Gastrocnemius medialis (tissue), 4 donors: ENCODE measurements around the gene QSOX2. TPM values are rescaled to one million over a fixed set of nuclear protein-coding genes. Genes with fewer than 3 reads are reported as not detected.

Experiments used
- ATAC-seq, 2 donors: fragments of 150-250 bp; one replicate each; pipeline ENCODE4 v1.9.1; 2016
- DNase-seq, 2 donors: peaks; one replicate each; pipeline ENCODE4 v3.0.0-alpha.2; 2019
- H3K27ac ChIP-seq, 4 donors: fragments of 200-600 bp; sonication (generic); 1 replicate in 1 of 4; 2 replicates in 3 of 4; pipeline ENCODE4 v1.5.1; 2016 to 2018; ENCODE audit warnings: mild to moderate bottlenecking in 2 of 4, moderate library complexity in 1 of 4
- H3K27me3 ChIP-seq, 3 donors: fragments of 200-600 bp; sonication (generic) in 2 of 3; 1 replicate in 1 of 3; 2 replicates in 2 of 3; pipeline versions ENCODE4 v1.5.1 to v1.6.0; 2016 to 2019; ENCODE audit warnings: mild to moderate bottlenecking in 1 of 3, moderate library complexity in 1 of 3
- H3K36me3 ChIP-seq, 2 donors: fragments of 200-600 bp; sonication (generic) in 1 of 2; one replicate each; pipeline ENCODE4 v1.5.1; 2017 to 2018
- H3K4me1 ChIP-seq, 2 donors: fragments of 200-600 bp; sonication (generic) in 1 of 2; one replicate each; pipeline ENCODE4 v1.5.1; 2016 to 2017; ENCODE audit warnings: mild to moderate bottlenecking in 2 of 2
- H3K4me3 ChIP-seq, 4 donors: fragments of 200-600 bp; sonication (generic) in 3 of 4; 1 replicate in 1 of 4; 2 replicates in 3 of 4; pipeline ENCODE4 v1.5.1; 2016 to 2019; ENCODE audit warnings: mild to moderate bottlenecking in 2 of 4
- H3K9me3 ChIP-seq, 3 donors: fragments of 200-600 bp; sonication (generic) in 2 of 3; 1 replicate in 1 of 3; 2 replicates in 2 of 3; pipeline ENCODE4 v1.5.1; 2016 to 2019
- POLR2A ChIP-seq, 2 donors: fragments of 450-650 bp; IDR thresholded peaks; one replicate each; pipeline ENCODE4 v1.6.1; 2017; ENCODE audit warnings: antibody characterized with exemption in 2 of 2, mild to moderate bottlenecking in 2 of 2, moderate library complexity in 2 of 2
- in situ Hi-C, 4 donors: fragments of 200-750 bp; cut with MboI; loops; one replicate each; pipeline versions ENCODE4 v1.15.0 to v1.8.0; 2017; ENCODE audit warnings: low sequenced_read_pairs in 4 of 4
- intact Hi-C: fragments of 100-400 bp; cut with DNase I; formaldehyde crosslinking; loops from one replicate; pipeline ENCODE4 v1.15.1; 2023; ENCODE audit warnings: low total_unique reads
- total RNA-seq, 4 donors: library from RNA; depleted of rRNA; stranded (reverse); fragments of >200 nt; gene quantifications; one replicate each; pipeline versions ENCODE4 v1.1.0 to v1.2.3, GENCODE V29; 2016
- TF ChIP-seq, protein P1 (sequence below), 5 experiments: fragments of 450-650 bp in 3 of 5; fragments of 200-600 bp in 2 of 5; sonication (generic) in 2 of 5; IDR thresholded peaks in 4 of 5; conservative IDR thresholded peaks in 1 of 5; 1 replicate in 4 of 5; 2 replicates in 1 of 5; pipeline ENCODE4 v1.5.1; 2016 to 2019; ENCODE audit warnings: antibody characterized with exemption in 5 of 5, mild to moderate bottlenecking in 3 of 5, moderate library complexity in 3 of 5

The QSOX2 gene
- total RNA-seq, 4 donors from 2014 or later, result 3.3 to 5.8 (median 5.2) TPM

DNA sequence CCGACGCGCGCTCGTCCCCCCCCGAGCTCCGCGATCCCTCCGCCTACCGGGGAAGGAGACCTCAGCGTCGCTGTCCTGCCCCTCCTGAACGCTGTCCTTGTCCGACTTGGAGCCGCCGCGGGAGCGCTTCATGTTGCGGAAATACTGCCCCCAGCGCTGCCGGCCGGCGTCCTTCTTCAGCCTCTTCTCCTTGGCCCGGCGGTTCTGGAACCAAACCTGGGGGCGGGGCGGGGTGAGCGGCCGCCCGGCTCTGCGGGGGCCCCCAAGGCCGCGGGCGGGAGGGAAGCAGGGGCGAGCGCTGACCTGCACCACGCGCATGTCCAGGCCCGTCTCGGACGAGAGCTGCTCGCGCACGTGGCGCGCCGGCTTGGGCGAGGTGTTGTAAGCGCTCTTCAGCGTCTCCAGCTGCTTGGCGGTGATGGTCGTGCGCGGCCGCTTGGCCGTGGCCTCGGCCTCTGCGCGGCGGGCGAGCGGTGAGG lies 47.0 kb downstream of the QSOX2 start:
- no peaks in the 10 kb centered on the region for H3K36me3 ChIP-seq
- TF ChIP-seq, protein P1, sequence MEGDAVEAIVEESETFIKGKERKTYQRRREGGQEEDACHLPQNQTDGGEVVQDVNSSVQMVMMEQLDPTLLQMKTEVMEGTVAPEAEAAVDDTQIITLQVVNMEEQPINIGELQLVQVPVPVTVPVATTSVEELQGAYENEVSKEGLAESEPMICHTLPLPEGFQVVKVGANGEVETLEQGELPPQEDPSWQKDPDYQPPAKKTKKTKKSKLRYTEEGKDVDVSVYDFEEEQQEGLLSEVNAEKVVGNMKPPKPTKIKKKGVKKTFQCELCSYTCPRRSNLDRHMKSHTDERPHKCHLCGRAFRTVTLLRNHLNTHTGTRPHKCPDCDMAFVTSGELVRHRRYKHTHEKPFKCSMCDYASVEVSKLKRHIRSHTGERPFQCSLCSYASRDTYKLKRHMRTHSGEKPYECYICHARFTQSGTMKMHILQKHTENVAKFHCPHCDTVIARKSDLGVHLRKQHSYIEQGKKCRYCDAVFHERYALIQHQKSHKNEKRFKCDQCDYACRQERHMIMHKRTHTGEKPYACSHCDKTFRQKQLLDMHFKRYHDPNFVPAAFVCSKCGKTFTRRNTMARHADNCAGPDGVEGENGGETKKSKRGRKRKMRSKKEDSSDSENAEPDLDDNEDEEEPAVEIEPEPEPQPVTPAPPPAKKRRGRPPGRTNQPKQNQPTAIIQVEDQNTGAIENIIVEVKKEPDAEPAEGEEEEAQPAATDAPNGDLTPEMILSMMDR (IDR thresholded peaks at IDR 0.05 in 4 of 5, conservative IDR thresholded peaks at IDR 0.05 in 1 of 5), result no peak
- no peak for TF ChIP-seq POLR2A (IDR thresholded peaks at IDR 0.05)
- H3K4me3 ChIP-seq, result no peak overlapping the region
- intact Hi-C loops (no loop called here), in situ Hi-C loops (no loop called here)
- H3K27me3 ChIP-seq, result peaks cover 76 to 95% (median 94%) of the 10 kb centered on the region in 3 donors
- no peaks in the 10 kb centered on the region for H3K9me3 ChIP-seq
- no peak overlapping the region for H3K27ac ChIP-seq
- no peak for DNase-seq
- ATAC-seq, result no peak
- H3K4me1 ChIP-seq, result no peaks in the 10 kb centered on the region

DNA sequence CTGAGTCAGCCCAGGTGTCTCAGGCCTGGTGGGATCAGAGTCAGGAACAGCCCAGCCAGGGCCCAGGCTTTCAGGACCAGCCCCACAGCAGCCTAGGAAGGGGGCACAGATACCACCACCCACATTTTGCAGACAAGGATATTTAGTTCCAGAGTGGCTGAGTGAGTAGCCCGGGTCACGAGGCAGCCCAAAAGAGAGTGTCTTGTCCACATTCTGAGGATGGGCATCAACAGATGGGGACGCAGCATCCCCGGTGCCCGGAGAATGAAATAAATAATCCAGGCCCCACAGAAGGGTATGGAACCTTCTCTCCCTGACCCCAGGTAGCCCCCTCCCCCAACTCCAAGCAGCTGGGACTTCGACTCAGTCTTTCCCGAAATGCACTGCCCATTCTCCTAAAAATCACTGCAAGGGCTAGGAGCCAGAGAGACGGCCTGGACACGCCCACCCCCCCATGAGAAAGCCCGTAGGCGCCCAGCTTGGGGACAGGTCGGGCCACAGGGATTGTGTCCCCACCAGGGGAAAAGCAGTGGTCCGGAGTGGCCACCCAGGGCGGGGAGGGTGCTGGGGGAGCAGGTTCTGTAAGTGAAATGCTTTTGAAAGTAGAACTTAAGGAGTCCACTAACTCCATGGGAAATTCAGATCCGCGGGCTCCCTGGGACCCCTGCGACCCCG lies 47.5 kb downstream of the QSOX2 start:
- DNase-seq (no peak), ATAC-seq (no peak)
- Histone ChIP-seq H3K9me3 (no peaks in the 10 kb centered on the region), H3K4me1 (no peaks in the 10 kb centered on the region), H3K27ac (no peak overlapping the region), H3K4me3 (no peak overlapping the region), H3K27me3 (peaks cover 75 to 94% (median 92%) of the 10 kb centered on the region in 3 donors), H3K36me3 (no peaks in the 10 kb centered on the region)
- intact Hi-C loops (no loop called here), in situ Hi-C loops (no loop called here)
- TF ChIP-seq, protein P1 (IDR thresholded peaks at IDR 0.05 in 4 of 5, conservative IDR thresholded peaks at IDR 0.05 in 1 of 5), result no peak
- TF ChIP-seq POLR2A (IDR thresholded peaks at IDR 0.05), result no peak

DNA sequence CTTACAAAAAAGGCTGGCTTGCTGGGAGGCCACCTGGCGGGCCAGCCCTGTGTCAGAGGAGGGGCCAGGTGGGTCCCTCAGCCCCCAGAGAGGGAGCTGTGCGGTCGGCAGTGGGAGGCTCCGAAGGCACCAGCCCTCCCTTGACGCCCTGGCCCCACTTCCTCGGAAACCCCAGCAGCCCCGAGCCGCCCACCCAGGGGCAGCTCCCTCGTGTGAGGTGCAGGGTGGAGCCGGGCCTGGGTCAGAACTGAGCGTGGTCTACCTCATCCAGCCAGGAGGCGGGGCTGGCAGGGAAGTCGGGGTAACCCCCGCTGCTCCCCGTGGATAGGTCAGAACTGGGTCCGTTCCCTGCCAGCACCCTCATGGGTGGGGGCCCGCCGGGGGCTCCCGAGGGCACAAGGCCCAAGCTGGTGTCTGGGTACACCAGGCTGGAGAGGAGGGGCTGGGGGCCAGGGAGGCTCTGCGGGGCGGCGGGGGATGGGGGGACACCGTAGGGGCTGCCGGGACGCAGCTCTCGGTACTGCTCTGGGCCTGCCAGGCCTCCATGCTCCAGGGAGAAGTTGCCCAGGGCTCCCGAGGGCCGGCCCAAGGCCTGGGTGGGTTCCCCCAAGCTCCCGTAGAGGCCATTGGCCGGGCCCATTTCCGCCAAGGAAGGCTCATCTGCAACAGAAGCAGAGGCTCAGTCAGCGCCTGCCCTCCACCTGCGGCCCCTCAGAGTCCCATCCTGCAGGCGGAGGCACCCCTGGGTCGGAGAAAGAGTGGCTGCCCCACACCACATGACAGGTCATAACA lies 48.3 kb downstream of the QSOX2 start:
- no peak overlapping the region for H3K4me3 ChIP-seq
- H3K27ac ChIP-seq, result no peak overlapping the region
- no peak for DNase-seq
- intact Hi-C loops, result no loop called here
- no peak for ATAC-seq
- H3K27me3 ChIP-seq, result peaks cover 79 to 96% (median 93%) of the 10 kb centered on the region in 3 donors
- H3K36me3 ChIP-seq, result no peaks in the 10 kb centered on the region
- H3K4me1 ChIP-seq, result no peaks in the 10 kb centered on the region
- in situ Hi-C loops, result no loop called here
- TF ChIP-seq POLR2A (IDR thresholded peaks at IDR 0.05), result no peak
- TF ChIP-seq, protein P1 (IDR thresholded peaks at IDR 0.05 in 4 of 5, conservative IDR thresholded peaks at IDR 0.05 in 1 of 5), result no peak
- H3K9me3 ChIP-seq, result no peaks in the 10 kb centered on the region

DNA sequence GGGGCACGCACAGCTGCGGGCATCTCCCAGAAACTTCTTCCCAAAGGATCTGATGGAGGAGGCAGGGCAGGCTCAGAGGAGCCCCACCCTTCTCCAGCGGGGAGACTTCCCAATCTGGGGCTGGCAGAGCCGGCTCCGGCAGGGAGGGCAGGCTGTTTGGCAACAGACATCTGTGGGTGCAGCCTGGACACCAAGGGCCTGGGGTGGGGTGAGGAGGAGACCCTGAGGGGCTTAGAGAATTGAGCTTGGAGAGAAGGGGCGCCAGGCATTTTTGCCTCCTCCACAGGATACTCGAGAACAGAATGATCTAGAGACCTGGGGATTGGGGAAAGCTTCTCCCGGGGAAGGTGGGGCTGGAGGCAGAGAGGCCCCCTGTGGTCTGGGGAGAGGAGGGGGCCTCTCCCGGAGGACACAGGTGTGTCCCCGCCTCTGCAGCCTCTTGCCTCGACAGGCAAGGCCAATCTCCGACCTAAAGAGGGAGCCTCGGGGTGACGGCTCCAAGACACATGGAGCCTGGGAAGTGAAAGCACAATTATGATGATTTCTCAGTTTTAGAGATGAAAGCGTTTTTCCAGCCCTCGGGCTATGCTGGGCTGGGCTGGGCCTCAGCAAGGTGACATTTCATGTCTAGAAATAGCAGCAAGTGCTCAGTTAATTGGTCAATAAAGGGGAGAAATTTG lies 49.1 kb downstream of the QSOX2 start:
- Histone ChIP-seq H3K27me3 (peaks cover 80 to 96% (median 95%) of the 10 kb centered on the region in 3 donors), H3K27ac (no peak overlapping the region), H3K4me3 (no peak overlapping the region), H3K4me1 (no peaks in the 10 kb centered on the region), H3K9me3 (no peaks in the 10 kb centered on the region), H3K36me3 (no peaks in the 10 kb centered on the region)
- intact Hi-C loops, result no loop called here
- no peak for ATAC-seq
- no peak for TF ChIP-seq POLR2A (IDR thresholded peaks at IDR 0.05)
- TF ChIP-seq, protein P1 (IDR thresholded peaks at IDR 0.05 in 4 of 5, conservative IDR thresholded peaks at IDR 0.05 in 1 of 5), result no peak
- DNase-seq, result no peak
- in situ Hi-C loops, result no loop called here
